ENCODE results near the gene BACH1. TPM values are rescaled to one million over a fixed set of nuclear protein-coding genes. Genes with fewer than 3 reads are reported as not detected.

The BACH1 gene
- total RNA-seq, 1 donor from 2014 or later, result 69.2 TPM

GRCh38 chr21:29390778-29391177 lies 92.1 kb downstream of the BACH1 start:
- DNase-seq (ENCODE audit: low read depth, low spot score), result no peak
- TF ChIP-seq CTCF (conservative IDR thresholded peaks at IDR 0.05), result no peak
- Mint-ChIP-seq H3K36me3 (ENCODE audit: low read depth) (peaks cover 22% of the 10 kb centered on the region), H3K4me1 (peaks cover 17% of the 10 kb centered on the region), H3K27ac (ENCODE audit: unreplicated experiment) (peak overlapping the region; percentile 54), H3K4me3 (no peak overlapping the region), H3K27me3 (ENCODE audit: low read depth) (no peaks in the 10 kb centered on the region), H3K9me3 (peaks cover 6% of the 10 kb centered on the region)

- no peak for TF ChIP-seq CTCF (conservative IDR thresholded peaks at IDR 0.05)
- Mint-ChIP-seq H3K27me3 (ENCODE audit: low read depth) (no peaks in the 10 kb centered on the region), H3K9me3 (peaks cover 9% of the 10 kb centered on the region), H3K4me3 (no peak overlapping the region), H3K36me3 (ENCODE audit: low read depth) (peaks cover 30% of the 10 kb centered on the region), H3K4me1 (peaks cover 17% of the 10 kb centered on the region), H3K27ac (ENCODE audit: unreplicated experiment) (no peak overlapping the region)
- DNase-seq (ENCODE audit: low read depth, low spot score), result no peak
Measured at GRCh38 chr21:29394051-29394450, 95.3 kb downstream of the BACH1 start.

Other genes starting within 250 kb of the BACH1 start
- gene CCT8, start 225.3 kb upstream of the BACH1 start, total RNA-seq, result 308 and 323 TPM in 2 replicates
- not detected in 2 replicates for gene MAP3K7CL, start 168.3 kb upstream of the BACH1 start, total RNA-seq

Data from neural crest cell (in vitro differentiated cells).